H1 (cell line): ENCODE data around the gene RPTOR. TPM values are rescaled to one million over a fixed set of nuclear protein-coding genes. Genes with fewer than 3 reads are reported as not detected.

Source experiments
- TAF1 ChIP-seq: IDR thresholded peaks from 2 replicates; pipeline ENCODE4 v1.6.1; 2011; ENCODE audit warnings: mild to moderate bottlenecking, low read depth, low read length
- TAF7 ChIP-seq: optimal IDR thresholded peaks from 2 replicates; pipeline ENCODE3; 2011; ENCODE audit warnings: low read depth, mild to moderate bottlenecking, inconsistent platforms, low read length, moderate library complexity, borderline replicate concordance
- polyA plus RNA-seq, 7 experiments: library from polyadenylated mRNA; depleted of rRNA in 3 of 7; stranded (reverse) in 5 of 7; unstranded in 2 of 7; fragments of >200 nt in 5 of 7; fragments of 200-250 nt in 2 of 7; gene quantifications; 1 replicate in 5 of 7; 2 replicates in 1 of 7; 4 replicates in 1 of 7; pipeline versions ENCODE4 v1.2.1 to v1.2.3, GENCODE V29; 2011 to 2013; ENCODE audit warnings: missing spikeins in 2 of 7, mixed read lengths in 2 of 7
- total RNA-seq: library from RNA; stranded (reverse); fragmentation: NEBNext Ultra II Directional; extraction: Animal tissue kit (Norgen Biotek cat#: 25700); gene quantifications from 2 replicates; pipeline ENCODE4 v1.2.1, GENCODE V29; 2021

The RPTOR gene
- total and polyA plus RNA-seq, 2 of the 8 experiments (the other 6 are each of a cell fraction or from before 2014, with no cell fraction given) = 6.9 to 28.7 TPM

DNA sequence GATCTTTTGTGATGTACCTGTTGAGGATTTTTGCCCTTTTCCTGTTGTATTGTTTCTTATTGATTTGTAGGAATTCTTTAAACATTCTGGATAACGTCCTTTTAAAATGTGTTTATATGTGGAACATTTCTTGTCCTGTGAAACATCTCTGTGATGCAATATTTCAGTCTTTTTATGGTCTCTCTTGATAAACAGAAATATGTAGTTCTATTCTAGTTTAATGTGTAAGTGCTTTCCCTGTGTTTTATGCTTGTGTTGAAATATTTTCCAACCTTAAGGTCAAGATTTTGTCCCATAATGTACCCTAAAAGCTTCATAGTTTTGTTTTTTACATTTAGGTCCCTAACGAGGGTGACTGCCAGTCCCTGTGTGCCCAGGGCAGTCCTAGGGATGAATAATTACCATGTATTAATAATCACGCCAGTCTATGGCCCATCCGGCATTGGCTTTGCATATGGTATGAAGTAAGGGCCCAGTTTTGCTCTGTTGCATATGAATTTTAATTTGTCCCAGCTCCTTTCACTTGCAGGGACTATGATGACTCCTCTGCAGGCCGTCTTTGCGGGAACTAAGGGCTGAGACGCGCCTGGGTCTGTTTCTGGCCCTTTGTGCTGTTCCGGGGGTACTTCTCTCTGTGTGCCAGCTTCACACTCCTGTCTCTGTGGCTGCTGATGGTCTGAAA is 44.2 kb downstream of the RPTOR start (continued):
- no peak for TF ChIP-seq TAF7
- TF ChIP-seq TAF1 = no peak
- TF ChIP-seq, all 59 proteins: peak for 0
